AG09319 (cell line): Measurements from ENCODE around the gene GPR35.
A peak's percentile ranks its signal among the peaks of the same experiment; 100 is the strongest.

Experiments used
- DNase-seq: peaks from one replicate; pipeline ENCODE4 v3.0.0-alpha.2; 2010; ENCODE audit warnings: low read depth; ENCODE audit errors: extremely low read depth
- CTCF ChIP-seq: IDR thresholded peaks from 2 replicates; pipeline ENCODE4 v1.5.1; 2011; ENCODE audit warnings: low read depth, mild to moderate bottlenecking, inconsistent platforms, low read length, moderate library complexity

Gene GPR35

GRCh38 chr2:240594511-240595380, 30.5 kb upstream of the GPR35 start:
- DNase-seq: no peak
- TF ChIP-seq CTCF: no peak

GRCh38 chr2:240595381-240596079, 29.8 kb upstream of the GPR35 start:
- TF ChIP-seq CTCF: peak; percentile 8
- no peak for DNase-seq

- DNase-seq: no peak
- no peak for TF ChIP-seq CTCF
Measured at GRCh38 chr2:240596080-240596460, 29.2 kb upstream of the GPR35 start.

GRCh38 chr2:240596491-240596931, 28.8 kb upstream of the GPR35 start:
- no peak for DNase-seq
- no peak for TF ChIP-seq CTCF

GRCh38 chr2:240597054-240597418, 28.2 kb upstream of the GPR35 start:
- no peak for TF ChIP-seq CTCF
- no peak for DNase-seq

GRCh38 chr2:240597419-240598181, 27.7 kb upstream of the GPR35 start:
- no peak for TF ChIP-seq CTCF
- no peak for DNase-seq
